RKO (cell line): ENCODE results near the gene EEF2KMT.
A peak's percentile ranks its signal among the peaks of the same experiment; 100 is the strongest.
"Not testable (repeated sequence)": the region's sequence is repeated elsewhere in the genome, so short reads cannot be mapped to it uniquely, and the experiment has no call there.

Experiments used
- DNase-seq: peaks from one replicate; pipeline ENCODE4 v3.0.0-alpha.2; 2016; ENCODE audit warnings: low spot score

EEF2KMT gene

GRCh38 chr16:5095145-5095830 is 2.3 kb downstream of the EEF2KMT start:
- DNase-seq = not testable (repeated sequence)

GRCh38 chr16:5093746-5094145 is 3.8 kb downstream of the EEF2KMT start:
- not testable (repeated sequence) for DNase-seq

- not testable (repeated sequence) for DNase-seq
These were observed 4.5 kb downstream of the EEF2KMT start for GRCh38 chr16:5093081-5093480.

- not testable (repeated sequence) for DNase-seq
These were observed 7.0 kb downstream of the EEF2KMT start for GRCh38 chr16:5090592-5090991.

- DNase-seq = not testable (repeated sequence)
These were observed 7.6 kb downstream of the EEF2KMT start for GRCh38 chr16:5089911-5090555.

- not testable (repeated sequence) for DNase-seq
These were observed 8.7 kb downstream of the EEF2KMT start for GRCh38 chr16:5088936-5089335.

- DNase-seq = not testable (repeated sequence)
These were observed 9.4 kb downstream of the EEF2KMT start for GRCh38 chr16:5088086-5088790.

- not testable (repeated sequence) for DNase-seq
These were observed 11.9 kb downstream of the EEF2KMT start for GRCh38 chr16:5085716-5086115.

- peak; percentile 57 for DNase-seq
These were observed 12.8 kb downstream of the EEF2KMT start for GRCh38 chr16:5084802-5085201.

- DNase-seq = not testable (repeated sequence)
These were observed 13.4 kb downstream of the EEF2KMT start for GRCh38 chr16:5084099-5084731.

- not testable (repeated sequence) for DNase-seq
These were observed 13.9 kb downstream of the EEF2KMT start for GRCh38 chr16:5083646-5084045.

- DNase-seq = not testable (repeated sequence)
These were observed 16.6 kb downstream of the EEF2KMT start for GRCh38 chr16:5080996-5081395.

- not testable (repeated sequence) for DNase-seq
These were observed 17.1 kb downstream of the EEF2KMT start for GRCh38 chr16:5080461-5080860.

GRCh38 chr16:5078626-5079025 is 19.0 kb downstream of the EEF2KMT start:
- no peak for DNase-seq

- no peak for DNase-seq
These were observed 20.3 kb downstream of the EEF2KMT start for GRCh38 chr16:5077304-5077703.

GRCh38 chr16:5075637-5076036 is 22.0 kb downstream of the EEF2KMT start:
- DNase-seq = no peak

GRCh38 chr16:5073771-5074170 is 23.8 kb downstream of the EEF2KMT start:
- not testable (repeated sequence) for DNase-seq

GRCh38 chr16:5073279-5073629 is 24.3 kb downstream of the EEF2KMT start:
- peak; percentile 70 for DNase-seq

GRCh38 chr16:5072334-5073278 is 25.0 kb downstream of the EEF2KMT start:
- no peak for DNase-seq

- DNase-seq = peak; percentile 90
These were observed 25.8 kb downstream of the EEF2KMT start, which contains the start of gene ALG1 for GRCh38 chr16:5071681-5072333. Gene ALG1 (plus strand): TSS chr16:5071843. CDS start chr16:5071850, 7 bp downstream.

GRCh38 chr16:5071341-5071680 is 26.3 kb downstream of the EEF2KMT start:
- DNase-seq = no peak
